A549 (cell line): ENCODE data around the gene WNT7A. TPM values are rescaled to one million over a fixed set of nuclear protein-coding genes. Genes with fewer than 3 reads are reported as not detected.
"Not testable (repeated sequence)": the region's sequence is repeated elsewhere in the genome, so short reads cannot be mapped to it uniquely, and the experiment has no call there.

Experiments
- ATAC-seq, 2 experiments: fragments of 200-7000 bp in 1 of 2; fragments of >200 bp in 1 of 2; cut with Nextera tagmentation in 1 of 2; cut with Tn5 transposase in 1 of 2; 3 replicates each; pipeline versions ENCODE4 v1.8.0 to v1.9.1; 2018 to 2020; ENCODE audit warnings: mild to moderate bottlenecking in 1 of 2, moderate library complexity in 1 of 2
- CTCF ChIA-PET: fragments of 300-600 bp; sonication (Branson Sonifier 250); formaldehyde crosslinking; extraction: SDS; loops from one replicate; lab custom pipeline; 2021; ENCODE audit warnings: antibody characterized with exemption, inconsistent platforms; lab: Yijun Ruan, JAX
- POLR2A ChIA-PET: fragments of 350-600 bp; formaldehyde crosslinking; extraction: SDS; loops from one replicate; lab custom pipeline; 2021; ENCODE audit warnings: antibody characterized with exemption, inconsistent platforms; lab: Yijun Ruan, JAX
- DNase-seq, 2 experiments: peaks; one replicate each; pipeline versions ENCODE4 v3.0.0 to v3.0.0-alpha.2; 2011 to 2016; ENCODE audit warnings: low read depth in 1 of 2, low spot score in 1 of 2
- FAIRE-seq: peaks from 2 replicates; lab custom pipeline; 2011; peaks lifted over from hg19 to GRCh38; lab: Jason Lieb, UNC
- H3K27ac ChIP-seq, 2 experiments: fragments of >200 bp; sonication (Bioruptor Twin); formaldehyde crosslinking; 3 replicates each; pipeline ENCODE4 v1.5.1; 2016 to 2017
- H3K4me1 ChIP-seq: fragments of >200 bp; sonication (Bioruptor Twin); formaldehyde crosslinking; 3 replicates; pipeline ENCODE4 v1.6.1; 2016
- H3K4me2 ChIP-seq: fragments of >200 bp; sonication (Bioruptor Twin); formaldehyde crosslinking; 3 replicates; pipeline ENCODE4 v1.6.1; 2016
- H3K4me3 ChIP-seq: fragments of >200 bp; sonication (Bioruptor Twin); formaldehyde crosslinking; 3 replicates; pipeline ENCODE4 v1.5.1; 2016
- H3K9me3 ChIP-seq: fragments of >200 bp; sonication (Bioruptor Twin); formaldehyde crosslinking; 3 replicates; pipeline ENCODE4 v1.6.1; 2016
- HDAC2 ChIP-seq: fragments of 200-600 bp; sonication (generic); IDR thresholded peaks from 2 replicates; pipeline ENCODE4 v1.6.1; 2016
- RARB ChIP-seq: fragments of 250-450 bp; sonication (Bioruptor Pico); IDR thresholded peaks from 2 replicates; pipeline ENCODE4 v1.8.0; 2021; ENCODE audit warnings: mild to moderate bottlenecking, moderate library complexity
- RFX5 ChIP-seq: fragments of 450-650 bp; IDR thresholded peaks from 2 replicates; pipeline ENCODE4 v1.7.1; 2014; ENCODE audit warnings: antibody characterized with exemption, mild to moderate bottlenecking, moderate library complexity
- ZFP36 ChIP-seq: fragments of 450-650 bp; IDR thresholded peaks from 2 replicates; pipeline ENCODE4 v1.6.1; 2014; ENCODE audit warnings: borderline replicate concordance; ENCODE audit not compliant: partially characterized antibody
- ZNF302 ChIP-seq: fragments of 250-450 bp; sonication (Bioruptor Pico); IDR thresholded peaks from 2 replicates; pipeline ENCODE4 v1.9.0; 2021; ENCODE audit warnings: inconsistent platforms, mild to moderate bottlenecking, moderate library complexity
- WGBS: methylation state at CpG from one replicate; pipeline ENCODE4 v1.1.6; 2017; ENCODE audit errors: missing lambda C conversion rate; 5-methylcytosine and 5-hydroxymethylcytosine counted together
- polyA plus RNA-seq, 4 experiments: library from polyadenylated mRNA; depleted of rRNA in 3 of 4; stranded (reverse); fragments of >200 nt; fragmentation: RNase III in 1 of 4; extraction: RNeasy Plus Mini Kit Qiagen cat#74134 plus additional on column Dnase treatment in 1 of 4; gene quantifications; 2 replicates in 3 of 4; 3 replicates in 1 of 4; pipeline ENCODE4 v1.2.3, GENCODE V29; 2011 to 2017
- TF ChIP-seq, protein P1 (sequence below): fragments of 150-350 bp; IDR thresholded peaks from 2 replicates; pipeline ENCODE4 v1.6.1; 2014; ENCODE audit warnings: low read depth, mild to moderate bottlenecking, low read length
- TF ChIP-seq, protein P2 (sequence below): IDR thresholded peaks from 2 replicates; pipeline ENCODE4 v1.6.1; 2012; ENCODE audit warnings: low read depth, borderline replicate concordance
- TF ChIP-seq, protein P3 (sequence below): fragments of 250-450 bp; sonication (Bioruptor Pico); IDR thresholded peaks from 2 replicates; pipeline ENCODE4 v1.5.0; 2021; ENCODE audit warnings: mild to moderate bottlenecking, moderate library complexity, borderline replicate concordance

The WNT7A gene
- polyA plus RNA-seq, 2 of the 4 experiments (the other 2 are of a cell fraction), result 0.03 TPM

GRCh38 chr3:13858768-13859520 is 20.9 kb downstream of the WNT7A start:
- no peaks in the 10 kb centered on the region for H3K9me3 ChIP-seq
- 30% methylated on average over 9 of the region's 9 CpGs for WGBS
- H3K27ac ChIP-seq, result no peak overlapping the region
- H3K4me1 ChIP-seq, result no peaks in the 10 kb centered on the region
- POLR2A ChIA-PET, result no interaction called here
- TF ChIP-seq ZFP36 (peak; percentile 43), ZNF302 (CRISPR knock-in tag) (no peak)
- TF ChIP-seq, protein P1, sequence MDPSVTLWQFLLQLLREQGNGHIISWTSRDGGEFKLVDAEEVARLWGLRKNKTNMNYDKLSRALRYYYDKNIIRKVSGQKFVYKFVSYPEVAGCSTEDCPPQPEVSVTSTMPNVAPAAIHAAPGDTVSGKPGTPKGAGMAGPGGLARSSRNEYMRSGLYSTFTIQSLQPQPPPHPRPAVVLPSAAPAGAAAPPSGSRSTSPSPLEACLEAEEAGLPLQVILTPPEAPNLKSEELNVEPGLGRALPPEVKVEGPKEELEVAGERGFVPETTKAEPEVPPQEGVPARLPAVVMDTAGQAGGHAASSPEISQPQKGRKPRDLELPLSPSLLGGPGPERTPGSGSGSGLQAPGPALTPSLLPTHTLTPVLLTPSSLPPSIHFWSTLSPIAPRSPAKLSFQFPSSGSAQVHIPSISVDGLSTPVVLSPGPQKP, result no peak
- TF ChIP-seq, protein P2, sequence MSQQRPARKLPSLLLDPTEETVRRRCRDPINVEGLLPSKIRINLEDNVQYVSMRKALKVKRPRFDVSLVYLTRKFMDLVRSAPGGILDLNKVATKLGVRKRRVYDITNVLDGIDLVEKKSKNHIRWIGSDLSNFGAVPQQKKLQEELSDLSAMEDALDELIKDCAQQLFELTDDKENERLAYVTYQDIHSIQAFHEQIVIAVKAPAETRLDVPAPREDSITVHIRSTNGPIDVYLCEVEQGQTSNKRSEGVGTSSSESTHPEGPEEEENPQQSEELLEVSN, result no peak
- ATAC-seq (no peak), DNase-seq (no peak), FAIRE-seq (no peak)
- H3K4me3 ChIP-seq, result no peak overlapping the region
- H3K4me2 ChIP-seq, result no peak overlapping the region
- CTCF ChIA-PET, result no interaction called here

GRCh38 chr3:13857702-13858380 is 22.0 kb downstream of the WNT7A start:
- H3K27ac ChIP-seq, result no peak overlapping the region

DNA sequence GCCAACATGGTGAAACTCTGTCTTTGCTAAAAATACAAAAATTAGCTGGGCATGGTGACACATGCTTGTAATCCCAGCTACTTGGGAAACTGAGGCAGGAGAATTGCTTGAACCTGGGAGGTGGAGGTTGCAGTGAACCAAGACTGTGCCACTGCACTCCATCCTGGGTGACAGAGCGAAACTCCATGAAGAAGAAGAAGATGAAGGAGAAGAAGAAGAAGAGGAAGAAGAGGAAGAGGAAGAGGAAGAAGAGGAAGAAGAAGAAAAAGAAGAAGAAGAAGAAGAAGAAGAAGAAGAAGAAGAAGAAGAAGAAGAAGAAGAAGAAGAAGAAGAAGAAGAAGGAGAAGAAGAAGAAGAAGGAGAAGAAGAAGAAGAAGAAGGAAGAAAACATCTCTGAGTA is 23.2 kb downstream of the WNT7A start:
- CTCF ChIA-PET, result interaction anchor here (0.9 to 1.3 kb wide), 4 partner anchors 10 to 200 kb away, joined by 3 to 5 read pairs (median 3); no protein-coding TSS in a partner anchor
- H3K4me3 ChIP-seq, POLR2A ChIA-PET, H3K27ac ChIP-seq, H3K4me1 ChIP-seq, FAIRE-seq, ATAC-seq, H3K4me2 ChIP-seq, H3K9me3 ChIP-seq, DNase-seq: not testable (repeated sequence)
- WGBS, result 67% methylated on average over 1 of the region's 1 CpG

More at GRCh38 chr3:13857702-13858380, 22.0 kb downstream of the WNT7A start:
- H3K9me3 ChIP-seq, result no peaks in the 10 kb centered on the region
- no peak for FAIRE-seq
- no peak overlapping the region for H3K4me3 ChIP-seq
- H3K4me1 ChIP-seq, result no peaks in the 10 kb centered on the region
- TF ChIP-seq ZFP36 (peak; percentile 40), RARB (CRISPR knock-in tag) (no peak)
- WGBS, result 50% methylated on average over 5 of the region's 6 CpGs
- no peak for DNase-seq
- ChIA-PET POLR2A (no interaction called here), CTCF (interaction anchor here (1.3 kb wide), 1 partner anchor 202 kb away, joined by 3 read pairs; no protein-coding TSS in a partner anchor)
- no peak for ATAC-seq
- no peak overlapping the region for H3K4me2 ChIP-seq

- Histone ChIP-seq H3K4me2 (no peak overlapping the region), H3K27ac (no peak overlapping the region), H3K4me1 (no peaks in the 10 kb centered on the region), H3K4me3 (no peak overlapping the region), H3K9me3 (no peaks in the 10 kb centered on the region)
- DNase-seq, result no peak
- TF ChIP-seq, protein P3, sequence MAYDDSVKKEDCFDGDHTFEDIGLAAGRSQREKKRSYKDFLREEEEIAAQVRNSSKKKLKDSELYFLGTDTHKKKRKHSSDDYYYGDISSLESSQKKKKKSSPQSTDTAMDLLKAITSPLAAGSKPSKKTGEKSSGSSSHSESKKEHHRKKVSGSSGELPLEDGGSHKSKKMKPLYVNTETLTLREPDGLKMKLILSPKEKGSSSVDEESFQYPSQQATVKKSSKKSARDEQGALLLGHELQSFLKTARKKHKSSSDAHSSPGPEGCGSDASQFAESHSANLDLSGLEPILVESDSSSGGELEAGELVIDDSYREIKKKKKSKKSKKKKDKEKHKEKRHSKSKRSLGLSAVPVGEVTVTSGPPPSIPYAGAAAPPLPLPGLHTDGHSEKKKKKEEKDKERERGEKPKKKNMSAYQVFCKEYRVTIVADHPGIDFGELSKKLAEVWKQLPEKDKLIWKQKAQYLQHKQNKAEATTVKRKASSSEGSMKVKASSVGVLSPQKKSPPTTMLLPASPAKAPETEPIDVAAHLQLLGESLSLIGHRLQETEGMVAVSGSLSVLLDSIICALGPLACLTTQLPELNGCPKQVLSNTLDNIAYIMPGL (CRISPR knock-in tag), result no peak
- TF ChIP-seq RFX5 (no peak), HDAC2 (no peak)
- no peak for FAIRE-seq
- no peak for ATAC-seq
- 89% methylated on average over 4 of the region's 7 CpGs for WGBS
- ChIA-PET POLR2A (no interaction called here), CTCF (interaction anchor here (0.9 to 1.1 kb wide), 3 partner anchors 9 to 198 kb away, joined by 3 to 5 read pairs (median 3); no protein-coding TSS in a partner anchor)
Observed at GRCh38 chr3:13856006-13856405, 23.9 kb downstream of the WNT7A start.
